H9 (cell line): ENCODE results near the gene SNAI1. TPM values are rescaled to one million over a fixed set of nuclear protein-coding genes. Genes with fewer than 3 reads are reported as not detected.

ENCODE experiments used
- DNase-seq: peaks from one replicate; pipeline ENCODE4 v3.0.0-alpha.2; 2017
- H2AFZ ChIP-seq: one replicate; pipeline ENCODE4 v1.6.1; 2013; ENCODE audit warnings: mild to moderate bottlenecking, low read length, control low read depth, moderate library complexity
- H2AK5ac ChIP-seq: 2 replicates; pipeline ENCODE4 v1.6.1; 2013; ENCODE audit warnings: low read length, control low read depth, mixed read lengths; ENCODE audit not compliant: insufficient read length
- H2BK120ac ChIP-seq: one replicate; pipeline ENCODE4 v1.6.1; 2013; ENCODE audit warnings: low read depth, mild to moderate bottlenecking, low read length, control low read depth, inconsistent platforms; ENCODE audit not compliant: poor library complexity, severe bottlenecking
- H2BK12ac ChIP-seq: 2 replicates; pipeline ENCODE4 v1.6.1; 2013; ENCODE audit warnings: low read length, control low read depth, mixed read lengths, low read depth; ENCODE audit not compliant: insufficient read length
- H2BK15ac ChIP-seq: 2 replicates; pipeline ENCODE4 v1.6.1; 2013; ENCODE audit warnings: low read depth, low read length, control low read depth
- H2BK20ac ChIP-seq: one replicate; pipeline ENCODE4 v1.6.1; 2013; ENCODE audit warnings: low read depth, mild to moderate bottlenecking, low read length, control low read depth, inconsistent platforms; ENCODE audit not compliant: poor library complexity, severe bottlenecking
- H2BK5ac ChIP-seq: 2 replicates; pipeline ENCODE4 v1.6.1; 2013; ENCODE audit warnings: low read length, control low read depth, mixed read lengths; ENCODE audit not compliant: insufficient read length
- H3K14ac ChIP-seq: 2 replicates; pipeline ENCODE4 v1.6.1; 2013; ENCODE audit warnings: low read length, control low read depth; ENCODE audit not compliant: insufficient read depth
- H3K18ac ChIP-seq: 2 replicates; pipeline ENCODE4 v1.6.1; 2013; ENCODE audit warnings: low read depth, mild to moderate bottlenecking, mixed read lengths, low read length, control low read depth; ENCODE audit not compliant: insufficient read length
- H3K23ac ChIP-seq: 2 replicates; pipeline ENCODE4 v1.6.1; 2013; ENCODE audit warnings: low read length, control low read depth, mixed read lengths, low read depth; ENCODE audit not compliant: insufficient read length
- H3K23me2 ChIP-seq: 2 replicates; pipeline ENCODE4 v1.6.1; 2013; ENCODE audit warnings: low read depth, mild to moderate bottlenecking, mixed read lengths, low read length, control low read depth; ENCODE audit not compliant: insufficient read length, poor library complexity, severe bottlenecking
- H3K27ac ChIP-seq: 2 replicates; pipeline ENCODE4 v1.5.1; 2013; ENCODE audit warnings: low read length, control low read depth, mixed read lengths, low read depth; ENCODE audit not compliant: insufficient read length
- H3K27me3 ChIP-seq: 2 replicates; pipeline ENCODE4 v1.6.1; 2013; ENCODE audit warnings: low read length, control low read depth, inconsistent platforms; ENCODE audit not compliant: insufficient read depth
- H3K4ac ChIP-seq: 2 replicates; pipeline ENCODE4 v1.6.1; 2013; ENCODE audit warnings: low read depth, mild to moderate bottlenecking, control low read depth, inconsistent platforms, low read length, moderate library complexity
- H3K4me1 ChIP-seq: 2 replicates; pipeline ENCODE4 v1.6.1; 2013; ENCODE audit warnings: low read length, control low read depth, inconsistent platforms; ENCODE audit not compliant: insufficient read depth
- H3K4me2 ChIP-seq: 2 replicates; pipeline ENCODE4 v1.6.1; 2013; ENCODE audit warnings: low read length, control low read depth, mixed read lengths; ENCODE audit not compliant: insufficient read length, insufficient read depth
- H3K56ac ChIP-seq: 2 replicates; pipeline ENCODE4 v1.6.1; 2013; ENCODE audit warnings: low read depth, mild to moderate bottlenecking, mixed read lengths, low read length, control low read depth; ENCODE audit not compliant: insufficient read length
- H3K79me1 ChIP-seq: 2 replicates; pipeline ENCODE4 v1.6.1; 2013; ENCODE audit warnings: low read depth, mild to moderate bottlenecking, moderate library complexity, low read length, control low read depth, inconsistent platforms; ENCODE audit not compliant: insufficient read depth, poor library complexity, severe bottlenecking
- H3K79me2 ChIP-seq: 2 replicates; pipeline ENCODE4 v1.6.1; 2013; ENCODE audit warnings: low read length, control low read depth, inconsistent platforms; ENCODE audit not compliant: insufficient read depth
- H3K9ac ChIP-seq: 2 replicates; pipeline ENCODE4 v1.6.1; 2013; ENCODE audit warnings: low read length, control low read depth, mixed read lengths; ENCODE audit not compliant: insufficient read length; ENCODE audit errors: extremely low read depth
- H3K9me3 ChIP-seq: one replicate; pipeline ENCODE4 v1.6.1; 2013; ENCODE audit warnings: low read depth, low read length, inconsistent platforms; ENCODE audit not compliant: control insufficient read depth
- H3T11ph ChIP-seq: one replicate; pipeline ENCODE4 v1.6.1; 2013; ENCODE audit warnings: mild to moderate bottlenecking, low read length, control low read depth, inconsistent platforms
- H4K20me1 ChIP-seq: one replicate; pipeline ENCODE4 v1.6.1; 2013; ENCODE audit not compliant: control insufficient read depth, insufficient read length, insufficient read depth
- H4K5ac ChIP-seq: 2 replicates; pipeline ENCODE4 v1.6.1; 2013; ENCODE audit warnings: low read depth, mild to moderate bottlenecking, mixed read lengths, low read length, control low read depth; ENCODE audit not compliant: insufficient read length
- H4K8ac ChIP-seq: replicated peaks from 2 replicates; pipeline ENCODE4 v1.6.1; 2013; ENCODE audit warnings: low read length, control low read depth, mixed read lengths, low read depth; ENCODE audit not compliant: insufficient read length
- H4K91ac ChIP-seq: 2 replicates; pipeline ENCODE4 v1.6.1; 2013; ENCODE audit warnings: low read depth, mild to moderate bottlenecking, moderate library complexity, mixed read lengths, low read length, control low read depth; ENCODE audit not compliant: insufficient read length
- H3K27ac Mint-ChIP-seq, 3 experiments: 2 replicates in 2 of 3; 3 replicates in 1 of 3; pipeline ENCODE4 v1.8.0; 2020 to 2021; ENCODE audit warnings: mixed read lengths in 3 of 3, mild to moderate bottlenecking in 1 of 3, moderate library complexity in 1 of 3
- H3K27me3 Mint-ChIP-seq: 2 replicates; pipeline ENCODE4 v1.8.0; 2021; ENCODE audit warnings: low read depth, mild to moderate bottlenecking, moderate library complexity, mixed read lengths
- H3K36me3 Mint-ChIP-seq, 3 experiments: 2 replicates in 2 of 3; 3 replicates in 1 of 3; pipeline ENCODE4 v1.8.0; 2020 to 2021; ENCODE audit warnings: low read depth in 3 of 3, mixed read lengths in 3 of 3; ENCODE audit not compliant: insufficient read depth in 1 of 3
- H3K4me1 Mint-ChIP-seq, 2 experiments: 2 replicates each; pipeline ENCODE4 v1.8.0; 2020; ENCODE audit warnings: mixed read lengths in 2 of 2
- H3K4me3 Mint-ChIP-seq, 2 experiments: 2 replicates in 1 of 2; 3 replicates in 1 of 2; pipeline ENCODE4 v1.8.0; 2020 to 2021; ENCODE audit warnings: mild to moderate bottlenecking in 2 of 2, mixed read lengths in 2 of 2, moderate library complexity in 1 of 2
- H3K9me3 Mint-ChIP-seq, 2 experiments: 2 replicates in 1 of 2; 3 replicates in 1 of 2; pipeline ENCODE4 v1.8.0; 2020; ENCODE audit warnings: mild to moderate bottlenecking in 2 of 2, mixed read lengths in 2 of 2, moderate library complexity in 1 of 2
- CTCF ChIP-seq: fragments of 200-600 bp; sonication (generic); conservative IDR thresholded peaks from 3 replicates; pipeline ENCODE4 v1.8.0; 2021; ENCODE audit warnings: antibody characterized with exemption, mild to moderate bottlenecking
- WGBS: extraction: QIAGEN DNeasy Blood & Tissue Kit; methylation state at CpG from one replicate; pipeline ENCODE4 v1.1.7; 2013; ENCODE audit warnings: missing lambda C conversion rate, low lambda C conversion rate, mixed read lengths; ENCODE audit not compliant: insufficient read length; ENCODE audit errors: extremely low coverage; 5-methylcytosine and 5-hydroxymethylcytosine counted together
- total RNA-seq: library from RNA; stranded (reverse); gene quantifications from 2 replicates; pipeline ENCODE4 v1.2.1, GENCODE V29; 2021

The SNAI1 gene
- total RNA-seq, 1 experiment from 2014 or later = 7.0 TPM

DNA sequence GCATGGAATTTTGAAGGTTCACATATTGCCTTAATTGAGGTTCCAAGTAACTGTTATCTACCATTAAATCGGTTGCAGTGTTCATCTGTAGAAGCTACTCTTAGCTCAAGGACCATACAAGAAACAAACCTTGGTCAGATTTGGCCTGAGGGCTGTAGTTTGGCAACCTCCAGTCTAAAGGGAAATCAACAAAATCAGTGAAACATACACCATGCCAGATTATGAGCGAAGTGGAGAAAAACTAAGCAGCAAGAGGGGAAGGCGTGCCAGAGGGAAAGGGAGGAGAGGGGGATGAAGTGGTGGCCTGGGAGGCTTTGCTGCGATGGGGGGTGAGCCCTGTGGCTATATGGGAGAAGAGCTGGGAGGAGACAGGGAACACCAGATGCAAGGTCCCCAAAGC lies 8.8 kb upstream of the SNAI1 start:
- Histone ChIP-seq H4K5ac (no peak overlapping the region), H2BK5ac (no peak overlapping the region), H3K79me1 (no peaks in the 10 kb centered on the region), H2AFZ (no peak overlapping the region), H3K79me2 (no peaks in the 10 kb centered on the region), H3K27ac (no peak overlapping the region), H2BK15ac (no peak overlapping the region), H3K18ac (no peak overlapping the region), H3K9me3 (no peaks in the 10 kb centered on the region), H3K23ac (no peak overlapping the region), H3K4me1 (no peaks in the 10 kb centered on the region; the same call in 1 of the 2 replicates), H3K14ac (no peak overlapping the region), H3K23me2 (no peaks in the 10 kb centered on the region), H2BK20ac (no peak overlapping the region), H4K8ac (no peak overlapping the region), H2BK12ac (no peak overlapping the region), H3K4ac (no peak overlapping the region), H3K9ac (no peak overlapping the region), H4K20me1 (no peaks in the 10 kb centered on the region), H3K4me2 (no peak overlapping the region), H2BK120ac (no peak overlapping the region), H2AK5ac (no peak overlapping the region), H4K91ac (no peak overlapping the region), H3T11ph (no peak overlapping the region), H3K27me3 (no peaks in the 10 kb centered on the region), H3K56ac (no peak overlapping the region)
- H3K9me3 Mint-ChIP-seq = no peaks in the 10 kb centered on the region
- no peak overlapping the region for H3K27ac Mint-ChIP-seq
- DNase-seq = no peak
- TF ChIP-seq CTCF = no peak
- peaks cover 6% of the 10 kb centered on the region for H3K27me3 Mint-ChIP-seq
- WGBS = no CpG with 5 or more reads among the region's 4 CpGs
- H3K4me3 Mint-ChIP-seq = no peak overlapping the region
- H3K4me1 Mint-ChIP-seq = peaks cover 13 to 24% of the 10 kb centered on the region in 2 experiments
- no peaks in the 10 kb centered on the region for H3K36me3 Mint-ChIP-seq
